ENCODE results near the gene ENGASE.
"Not testable (repeated sequence)": the region's sequence is repeated elsewhere in the genome, so short reads cannot be mapped to it uniquely, and the experiment has no call there.

ENGASE gene

DNA sequence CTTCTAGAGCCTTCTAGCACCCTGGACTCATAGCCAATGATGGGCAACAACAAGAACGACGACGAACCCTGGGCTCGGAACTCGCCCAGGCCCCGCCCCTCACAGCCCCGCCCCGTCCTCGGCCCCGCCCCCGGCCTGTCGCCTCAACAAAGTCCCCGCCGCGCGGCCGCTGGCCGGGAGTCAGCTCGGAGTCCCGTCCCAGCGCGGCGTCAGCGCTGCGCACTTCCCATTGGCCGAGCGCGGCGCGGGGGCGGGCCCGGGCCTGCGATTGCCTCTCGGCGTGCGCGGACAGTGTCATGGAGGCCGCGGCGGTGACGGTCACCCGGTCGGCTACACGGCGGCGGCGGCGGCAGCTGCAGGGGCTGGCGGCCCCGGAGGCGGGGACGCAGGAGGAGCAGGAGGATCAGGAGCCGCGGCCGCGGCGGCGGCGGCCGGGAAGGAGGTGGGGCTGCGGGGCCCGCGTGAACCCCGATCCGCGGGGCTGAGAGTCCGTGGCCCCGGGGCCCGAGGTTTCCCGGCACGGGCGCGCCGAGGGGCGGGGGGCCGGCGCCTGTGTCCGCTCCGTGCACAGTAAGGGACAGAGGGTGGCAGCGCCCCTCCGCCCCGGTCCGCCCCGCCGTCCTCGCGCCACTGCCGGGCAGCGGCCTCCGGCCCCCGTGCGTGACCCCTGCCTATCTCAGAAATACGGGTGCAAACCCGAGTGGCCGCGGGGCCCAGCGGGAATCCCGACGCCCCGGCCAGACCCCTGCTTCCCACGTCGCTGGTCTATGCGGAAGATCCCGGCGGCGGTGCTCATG is at the start of gene ENGASE:
ENGASE (plus strand) TSS at position 176 of the 797 bp plus-strand sequence; CDS start at position 297, 121 bp downstream.
- DNase-seq: peak; percentile 55

DNA sequence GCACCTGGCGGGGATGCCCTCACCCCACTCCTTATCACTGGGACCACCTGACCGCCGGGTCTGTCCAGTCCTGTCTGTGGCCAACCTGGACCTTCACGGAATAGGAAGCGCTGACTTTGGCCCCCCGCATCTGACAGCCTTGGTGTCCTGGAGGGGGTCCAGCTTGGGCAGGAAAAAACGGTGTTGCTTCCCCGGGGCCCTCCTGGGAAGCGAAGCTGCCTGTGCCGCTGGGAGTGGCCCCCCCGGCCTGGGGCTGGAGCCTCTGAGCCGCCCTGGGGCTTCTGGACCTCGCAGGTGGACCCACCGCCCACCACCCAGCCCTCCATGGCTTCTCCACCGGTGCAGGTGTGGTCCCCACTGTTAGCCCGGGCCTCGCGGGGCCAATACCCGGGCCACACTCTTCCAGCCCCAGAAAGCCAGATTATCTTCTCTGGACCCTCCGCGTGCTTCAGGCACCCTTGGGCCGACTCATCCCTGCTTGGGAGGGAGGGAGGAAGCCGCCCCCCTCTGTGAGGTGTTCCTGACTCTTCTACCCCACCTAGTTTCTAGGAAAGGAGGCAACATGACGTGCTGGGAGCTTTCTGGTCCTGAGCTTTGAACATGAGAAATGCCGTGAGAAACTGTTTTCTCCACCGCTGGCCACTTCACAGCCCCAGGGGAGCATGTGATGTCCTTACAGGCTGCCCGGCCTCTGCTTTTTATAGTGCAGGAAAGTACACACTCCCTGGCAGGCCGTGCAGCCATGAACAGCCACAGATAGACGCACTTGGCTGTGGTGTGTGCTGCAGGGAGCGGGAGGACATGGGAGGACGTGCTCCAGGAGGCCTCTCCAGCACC is 49.5 kb upstream of the ENGASE start:
- DNase-seq: no peak

- DNase-seq: no peak
Observed at GRCh38 chr17:79026376-79027273, 48.0 kb upstream of the ENGASE start.

DNA sequence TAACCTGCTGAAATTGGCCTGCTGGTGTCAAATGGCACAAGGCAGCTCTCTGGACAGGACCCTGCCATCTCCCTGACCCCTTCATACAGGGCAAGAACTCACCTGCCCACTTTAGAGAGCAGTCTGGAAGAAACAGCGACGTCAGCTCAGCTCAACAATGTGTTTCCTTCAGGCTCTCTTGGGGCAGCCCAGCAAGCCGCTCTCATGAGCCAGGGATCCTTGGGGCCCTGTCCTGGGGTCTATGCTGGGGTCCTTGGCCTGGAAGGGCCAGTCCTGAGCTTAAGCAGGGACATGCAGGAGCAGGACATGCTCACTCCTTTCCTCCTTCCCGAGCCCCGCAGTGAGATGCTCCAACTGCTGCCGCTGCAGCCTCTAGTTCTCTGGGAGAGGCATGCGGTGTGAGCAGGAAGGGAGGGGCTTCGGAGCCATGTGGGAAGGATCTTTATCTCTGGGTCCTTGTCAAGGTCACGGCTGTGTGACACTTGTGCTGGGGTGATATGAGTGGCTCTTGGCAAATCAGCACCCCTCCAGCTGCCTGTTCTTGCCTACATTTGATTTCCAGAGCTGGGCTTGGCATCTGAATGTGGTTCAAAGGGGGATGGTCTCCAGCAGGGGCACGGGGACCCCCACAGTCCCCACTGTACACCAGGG is 47.2 kb upstream of the ENGASE start:
- no peak for DNase-seq

- no peak for DNase-seq
Observed at GRCh38 chr17:79027925-79028491, 46.6 kb upstream of the ENGASE start.

GRCh38 chr17:79028496-79029326 is 45.9 kb upstream of the ENGASE start:
- no peak for DNase-seq

- DNase-seq: no peak
Observed at GRCh38 chr17:79029327-79030009, 45.2 kb upstream of the ENGASE start.

DNA sequence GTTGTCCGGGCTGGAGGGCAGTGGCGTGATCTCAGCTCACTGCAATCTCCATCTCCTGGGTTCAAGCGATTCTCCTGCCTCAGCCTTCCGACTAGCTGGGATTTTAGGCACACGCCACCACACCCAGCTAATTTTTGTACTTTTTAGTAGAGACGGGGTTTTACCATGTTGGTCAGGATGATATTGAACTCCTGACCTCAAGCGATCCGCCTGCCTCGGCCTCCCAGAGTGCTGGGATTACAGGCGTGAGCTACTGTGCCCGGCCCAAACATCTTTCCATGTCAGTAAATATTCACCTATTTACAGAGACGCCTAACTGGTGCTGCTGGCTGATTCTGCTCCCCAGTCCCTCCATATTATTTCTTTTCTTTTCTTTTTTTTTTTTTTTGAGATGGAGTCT is 44.0 kb upstream of the ENGASE start:
- not testable (repeated sequence) for DNase-seq

DNA sequence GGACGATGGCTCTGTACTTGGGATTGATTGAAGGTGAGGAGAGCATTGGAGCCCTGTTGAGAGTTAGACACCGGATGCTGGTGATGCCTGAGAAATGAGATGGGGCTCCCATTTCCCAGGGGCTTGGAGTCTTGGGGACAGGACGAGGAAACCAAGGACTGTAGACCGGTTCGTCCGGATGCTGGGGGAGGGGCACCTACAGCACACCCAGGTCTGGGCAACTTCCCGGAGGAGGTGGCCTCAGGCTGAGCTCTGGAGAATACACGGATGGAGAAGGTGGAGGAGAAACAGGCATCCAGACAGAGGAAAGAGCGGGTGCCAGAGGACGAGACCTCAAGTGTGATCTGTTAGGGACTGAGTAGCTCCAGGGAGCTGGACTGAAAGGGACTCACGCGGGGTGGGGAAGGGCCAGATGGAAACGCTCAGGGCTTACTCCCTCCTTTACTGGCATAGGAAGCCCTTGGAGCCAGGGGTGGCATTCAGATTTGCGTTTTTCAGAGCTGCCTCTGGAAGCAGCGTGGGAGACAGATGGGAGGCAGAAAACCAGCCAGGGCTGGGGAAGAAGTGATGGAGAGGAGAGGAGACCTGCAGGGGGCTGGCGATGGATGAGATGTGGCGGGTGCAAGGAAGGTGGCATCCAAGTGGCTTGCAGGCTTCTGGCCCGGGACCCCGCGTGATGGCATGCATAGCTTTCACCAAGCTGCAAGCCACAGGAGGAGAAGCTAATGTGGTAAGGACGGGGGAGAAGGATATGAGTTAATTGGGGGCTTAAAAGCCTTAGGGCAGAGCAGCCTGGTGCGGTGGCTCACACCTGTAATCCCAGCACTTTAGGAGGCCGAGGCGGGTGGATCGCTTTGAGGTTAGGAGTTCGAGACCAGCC is 42.4 kb upstream of the ENGASE start:
- no peak for DNase-seq

DNA sequence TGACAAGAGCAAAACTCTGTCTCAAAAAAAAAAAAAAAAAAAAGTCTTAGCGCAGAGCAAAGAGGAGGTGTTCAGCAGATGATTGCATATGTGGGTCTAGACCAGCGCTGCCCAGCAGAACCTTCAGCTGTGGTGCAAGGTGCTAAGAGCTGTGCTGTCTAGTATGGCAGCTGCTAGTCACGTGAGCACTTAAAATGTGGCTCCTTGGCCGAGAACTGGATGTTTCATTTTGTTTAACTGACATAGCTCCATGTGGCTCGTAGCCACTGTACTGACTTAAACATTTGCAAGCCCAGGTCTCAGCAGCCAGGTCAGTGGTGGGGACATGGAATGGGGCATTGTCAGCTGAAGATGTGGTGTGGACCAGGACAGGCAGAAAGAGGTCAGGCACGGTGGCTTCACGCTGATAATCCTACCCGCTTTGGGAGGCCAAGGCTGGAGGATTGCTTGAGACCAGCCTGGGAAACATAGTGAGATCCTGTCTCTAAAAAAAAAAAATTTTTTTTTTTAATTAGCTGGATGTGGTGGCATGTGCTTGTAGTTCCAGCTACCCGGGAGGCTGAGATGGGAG is 41.5 kb upstream of the ENGASE start:
- no peak for DNase-seq

GRCh38 chr17:79033741-79034501 is 40.7 kb upstream of the ENGASE start:
- no peak for DNase-seq

DNA sequence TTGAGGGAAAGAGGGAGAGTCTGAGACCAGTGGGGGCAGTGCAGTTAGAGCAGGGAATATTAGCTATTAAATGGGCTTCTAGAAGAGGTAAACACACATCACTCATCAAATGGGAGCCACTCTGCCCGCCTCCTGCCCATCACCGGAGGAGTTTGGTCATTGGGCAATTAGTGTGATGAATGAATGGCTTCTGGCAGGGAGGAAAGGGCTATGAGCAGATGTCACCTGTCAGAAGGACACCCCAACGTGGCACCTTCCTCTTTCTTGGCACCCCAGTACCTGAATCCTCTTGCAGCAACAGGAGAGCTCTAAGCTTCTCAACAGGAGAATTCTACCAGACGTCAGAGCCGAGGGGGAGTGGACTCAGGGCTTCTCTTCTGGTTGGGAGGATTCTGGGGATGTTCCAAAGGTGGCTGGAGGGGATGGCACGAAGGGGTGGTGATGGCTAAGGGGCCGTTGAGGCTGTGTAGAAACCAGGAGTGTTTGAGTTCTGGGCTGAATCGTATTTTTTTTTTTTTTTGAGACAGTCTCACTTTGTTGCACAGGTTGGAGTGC is 39.6 kb upstream of the ENGASE start:
- DNase-seq: no peak

GRCh38 chr17:79035686-79036085 is 38.9 kb upstream of the ENGASE start:
- no peak for DNase-seq

DNA sequence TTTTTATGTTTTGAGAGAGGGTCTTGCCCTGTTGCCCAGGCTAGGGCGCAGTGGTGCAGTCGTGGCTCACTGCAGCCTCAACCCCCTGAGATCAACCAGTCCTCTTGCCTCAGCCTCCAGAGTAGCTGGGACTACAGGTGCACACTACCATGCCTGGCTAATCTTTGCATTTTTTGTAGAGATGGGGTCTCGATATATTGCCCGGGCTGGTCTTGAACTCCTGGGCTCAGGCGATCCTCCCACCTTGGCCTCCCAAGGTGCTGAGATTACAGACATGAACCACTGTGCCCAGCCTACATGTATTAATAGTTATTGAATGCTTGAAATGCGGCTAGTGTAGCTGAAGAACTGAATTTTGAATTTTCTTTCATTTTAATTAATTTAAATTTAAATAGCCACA is 38.4 kb upstream of the ENGASE start:
- DNase-seq: no peak

GRCh38 chr17:79036596-79036995 is 38.0 kb upstream of the ENGASE start:
- no peak for DNase-seq

- no peak for DNase-seq
Observed at GRCh38 chr17:79038545-79039135, 36.0 kb upstream of the ENGASE start.

DNA sequence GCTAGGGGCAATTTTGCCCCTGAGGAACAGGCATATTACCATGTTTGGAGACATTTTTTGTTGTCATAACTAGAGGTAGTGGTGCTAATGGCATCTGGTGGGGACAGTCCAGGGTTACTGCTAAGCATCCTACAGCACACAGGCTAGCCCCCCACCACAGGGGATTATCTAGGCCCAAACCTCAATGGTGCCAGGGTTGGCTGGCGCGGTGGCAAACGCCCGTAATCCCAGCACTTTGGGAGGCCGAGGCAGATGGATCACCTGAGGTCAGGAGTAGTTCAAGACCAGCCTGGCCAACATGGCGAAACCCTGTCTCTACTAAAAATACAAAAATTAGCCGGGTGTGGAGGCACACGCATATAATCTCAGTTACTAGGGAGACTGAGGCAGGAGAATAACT is 35.5 kb upstream of the ENGASE start:
- DNase-seq: no peak

DNA sequence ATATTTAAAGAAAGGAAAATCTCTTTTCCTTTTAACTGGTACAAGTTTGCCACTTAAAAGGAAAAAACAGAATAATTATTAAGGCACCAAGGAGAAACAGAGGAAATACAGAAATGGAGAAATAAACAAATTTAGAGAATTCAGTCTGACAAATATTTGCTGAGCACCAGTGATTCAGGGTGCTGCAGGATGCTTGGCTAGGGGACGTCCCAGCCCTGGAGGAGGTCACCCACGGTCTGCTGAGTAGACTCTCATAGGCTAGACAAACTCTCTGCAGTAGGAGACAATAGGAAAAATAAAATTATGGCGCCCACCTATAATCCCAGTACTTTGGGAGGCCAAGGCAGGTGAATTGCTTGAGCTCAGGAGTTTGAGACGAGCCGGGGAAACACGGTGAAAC is 34.7 kb upstream of the ENGASE start:
- no peak for DNase-seq

Data from NCI-H2029 treated with DMSO at 0.1 percent for 48 hours (cell line).